Prostate gland (tissue), 2 donors: ENCODE measurements around the gene RIMBP2. TPM values are rescaled to one million over a fixed set of nuclear protein-coding genes. Genes with fewer than 3 reads are reported as not detected.

ENCODE experiments used
- DNase-seq: peaks from one replicate; pipeline ENCODE4 v3.0.0-alpha.2; 2019; ENCODE audit warnings: low spot score
- H3K27ac ChIP-seq, 2 donors: fragments of 200-600 bp; sonication (generic); 2 replicates each; pipeline ENCODE4 v1.5.1; 2017 to 2019
- H3K27me3 ChIP-seq: fragments of 200-600 bp; sonication (generic); replicated peaks from 2 replicates; pipeline ENCODE4 v1.5.1; 2019; ENCODE audit not compliant: insufficient read depth
- H3K36me3 ChIP-seq, 2 donors: fragments of 200-600 bp; sonication (generic); 1 replicate in 1 of 2; 2 replicates in 1 of 2; pipeline versions ENCODE4 v1.5.1 to v1.8.1; 2017 to 2019
- H3K4me1 ChIP-seq: fragments of 200-600 bp; sonication (generic); replicated peaks from 2 replicates; pipeline ENCODE4 v1.5.1; 2019
- H3K4me3 ChIP-seq, 2 donors: fragments of 200-600 bp; sonication (generic); 2 replicates each; pipeline ENCODE4 v1.5.1; 2017 to 2019
- H3K9me3 ChIP-seq: fragments of 200-600 bp; sonication (generic); 2 replicates; pipeline ENCODE4 v1.5.1; 2017
- POLR2A ChIP-seq: fragments of 450-650 bp; IDR thresholded peaks from one replicate; pipeline ENCODE4 v1.6.1; 2016; ENCODE audit warnings: antibody characterized with exemption, mild to moderate bottlenecking
- POLR2AphosphoS5 ChIP-seq: sonication (generic); formaldehyde crosslinking; IDR thresholded peaks from one replicate; pipeline ENCODE4 v1.6.1; 2017; ENCODE audit warnings: antibody characterized with exemption
- WGBS: methylation state at CpG from one replicate; pipeline ENCODE4 v1.1.5; 2018; 5-methylcytosine and 5-hydroxymethylcytosine counted together
- intact Hi-C: fragments of 100-400 bp; cut with DNase I; formaldehyde crosslinking; loops from one replicate; pipeline ENCODE4 v1.14.2; 2022
- total RNA-seq, 2 donors: library from RNA; depleted of rRNA; stranded (reverse); fragments of >200 nt; gene quantifications; one replicate each; pipeline ENCODE4 v1.1.0, GENCODE V29; 2016
- TF ChIP-seq, protein P1 (sequence below), 4 experiments: fragments of 200-600 bp in 2 of 4; fragments of 450-650 bp in 2 of 4; sonication (generic) in 2 of 4; IDR thresholded peaks; 1 replicate in 3 of 4; 2 replicates in 1 of 4; pipeline ENCODE4 v1.5.1; 2016 to 2019; ENCODE audit warnings: antibody characterized with exemption in 4 of 4, mild to moderate bottlenecking in 2 of 4, moderate library complexity in 2 of 4

Gene RIMBP2
- total RNA-seq, 2 donors from 2014 or later: 0.96 to 7.0 TPM

DNA sequence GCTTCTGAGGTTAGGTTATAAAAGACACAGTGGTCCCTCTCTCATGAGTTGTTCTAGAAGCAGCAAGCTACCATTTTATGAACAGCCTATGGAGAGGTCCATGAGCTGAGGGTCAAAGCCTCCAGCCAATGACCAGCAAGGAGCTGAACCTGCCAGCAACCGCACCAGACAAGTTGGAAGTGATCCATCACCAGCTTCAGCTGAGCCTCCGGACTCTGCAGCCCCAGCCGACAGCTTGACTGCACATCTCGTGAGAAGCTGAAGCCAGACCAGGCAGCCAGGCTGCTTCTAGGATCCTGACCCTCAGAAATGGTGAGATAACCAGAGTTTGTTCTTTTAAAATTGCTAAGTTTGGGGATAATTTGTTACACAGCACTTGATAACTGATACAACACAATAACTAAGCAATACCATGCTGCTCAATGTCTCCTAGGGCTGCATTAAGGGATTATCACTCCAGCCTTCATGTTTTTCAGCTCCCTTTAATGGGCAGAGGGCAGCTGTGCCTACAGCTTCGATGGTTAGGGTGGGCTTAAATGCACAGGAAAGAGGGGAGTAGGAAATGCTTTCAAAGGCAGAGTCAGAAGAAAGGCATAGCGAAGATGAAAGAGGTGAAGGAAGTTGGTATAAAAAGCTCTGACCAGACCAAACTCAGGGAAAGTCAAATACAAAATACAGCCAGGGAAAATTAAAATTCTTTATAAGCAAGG lies 149.5 kb downstream of the RIMBP2 start:
- 84% methylated on average over 6 of the region's 6 CpGs for WGBS
- Histone ChIP-seq H3K36me3 (no peaks in the 10 kb centered on the region), H3K4me3 (no peak overlapping the region), H3K27me3 (no peaks in the 10 kb centered on the region), H3K4me1 (no peaks in the 10 kb centered on the region), H3K9me3 (no peaks in the 10 kb centered on the region), H3K27ac (no peak overlapping the region)
- intact Hi-C loops: no loop called here
- TF ChIP-seq, protein P1, sequence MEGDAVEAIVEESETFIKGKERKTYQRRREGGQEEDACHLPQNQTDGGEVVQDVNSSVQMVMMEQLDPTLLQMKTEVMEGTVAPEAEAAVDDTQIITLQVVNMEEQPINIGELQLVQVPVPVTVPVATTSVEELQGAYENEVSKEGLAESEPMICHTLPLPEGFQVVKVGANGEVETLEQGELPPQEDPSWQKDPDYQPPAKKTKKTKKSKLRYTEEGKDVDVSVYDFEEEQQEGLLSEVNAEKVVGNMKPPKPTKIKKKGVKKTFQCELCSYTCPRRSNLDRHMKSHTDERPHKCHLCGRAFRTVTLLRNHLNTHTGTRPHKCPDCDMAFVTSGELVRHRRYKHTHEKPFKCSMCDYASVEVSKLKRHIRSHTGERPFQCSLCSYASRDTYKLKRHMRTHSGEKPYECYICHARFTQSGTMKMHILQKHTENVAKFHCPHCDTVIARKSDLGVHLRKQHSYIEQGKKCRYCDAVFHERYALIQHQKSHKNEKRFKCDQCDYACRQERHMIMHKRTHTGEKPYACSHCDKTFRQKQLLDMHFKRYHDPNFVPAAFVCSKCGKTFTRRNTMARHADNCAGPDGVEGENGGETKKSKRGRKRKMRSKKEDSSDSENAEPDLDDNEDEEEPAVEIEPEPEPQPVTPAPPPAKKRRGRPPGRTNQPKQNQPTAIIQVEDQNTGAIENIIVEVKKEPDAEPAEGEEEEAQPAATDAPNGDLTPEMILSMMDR (IDR thresholded peaks at IDR 0.05): no peak
- TF ChIP-seq POLR2AphosphoS5: no peak
- no peak for TF ChIP-seq POLR2A
- DNase-seq: no peak

DNA sequence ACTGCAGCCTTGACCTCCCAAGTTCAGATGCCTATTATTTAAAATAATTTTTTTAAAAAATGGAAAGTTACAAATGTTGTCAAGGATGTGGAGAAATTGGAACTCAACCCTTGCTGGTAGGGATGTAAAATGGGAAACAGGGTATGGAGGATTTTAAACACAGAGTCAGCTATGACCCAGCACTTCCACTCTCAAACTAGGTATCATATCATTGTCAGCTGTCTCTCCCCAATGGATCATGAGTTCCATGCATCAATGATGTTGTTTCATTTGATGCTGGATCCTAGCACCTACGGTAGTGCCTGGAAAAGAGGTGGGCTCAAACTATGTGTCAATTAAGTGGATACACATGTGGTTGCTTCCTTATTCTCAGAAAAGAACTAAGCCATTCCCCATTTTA lies 150.9 kb downstream of the RIMBP2 start:
- intact Hi-C loops: no loop called here
- H3K4me1 ChIP-seq: no peaks in the 10 kb centered on the region
- no peaks in the 10 kb centered on the region for H3K27me3 ChIP-seq
- no peak for DNase-seq
- 96% methylated on average over 1 of the region's 1 CpG for WGBS
- TF ChIP-seq, protein P1 (IDR thresholded peaks at IDR 0.05): no peak
- TF ChIP-seq POLR2A: no peak
- TF ChIP-seq POLR2AphosphoS5: no peak
- no peaks in the 10 kb centered on the region for H3K36me3 ChIP-seq
- no peak overlapping the region for H3K27ac ChIP-seq
- H3K9me3 ChIP-seq: no peaks in the 10 kb centered on the region
- no peak overlapping the region for H3K4me3 ChIP-seq

DNA sequence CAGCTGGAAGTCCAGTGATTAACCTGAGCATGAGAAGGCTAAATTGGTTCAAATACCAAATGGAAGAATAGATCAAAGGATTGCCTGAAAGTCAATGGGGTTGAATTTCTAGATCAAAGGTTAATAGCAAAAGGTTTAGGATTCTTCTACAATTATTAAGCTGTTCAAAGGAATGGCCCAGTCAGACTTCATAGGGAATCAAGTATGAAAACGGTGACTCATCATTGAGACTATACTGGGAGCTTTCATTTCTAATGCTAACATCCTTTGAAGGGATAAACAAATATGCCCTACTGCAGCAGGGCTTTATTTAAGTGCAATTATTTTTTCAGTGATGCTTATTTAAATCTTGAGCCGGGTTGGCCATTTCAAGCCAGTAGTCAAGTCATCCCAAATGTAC lies 152.8 kb downstream of the RIMBP2 start:
- Histone ChIP-seq H3K27ac (no peak overlapping the region), H3K36me3 (no peaks in the 10 kb centered on the region), H3K27me3 (no peaks in the 10 kb centered on the region), H3K4me3 (no peak overlapping the region), H3K9me3 (no peaks in the 10 kb centered on the region), H3K4me1 (no peaks in the 10 kb centered on the region)
- TF ChIP-seq POLR2AphosphoS5 (no peak), POLR2A (no peak)
- TF ChIP-seq, protein P1 (IDR thresholded peaks at IDR 0.05): no peak
- no peak for DNase-seq
- WGBS: 61% methylated on average over 2 of the region's 2 CpGs
- intact Hi-C loops: no loop called here

DNA sequence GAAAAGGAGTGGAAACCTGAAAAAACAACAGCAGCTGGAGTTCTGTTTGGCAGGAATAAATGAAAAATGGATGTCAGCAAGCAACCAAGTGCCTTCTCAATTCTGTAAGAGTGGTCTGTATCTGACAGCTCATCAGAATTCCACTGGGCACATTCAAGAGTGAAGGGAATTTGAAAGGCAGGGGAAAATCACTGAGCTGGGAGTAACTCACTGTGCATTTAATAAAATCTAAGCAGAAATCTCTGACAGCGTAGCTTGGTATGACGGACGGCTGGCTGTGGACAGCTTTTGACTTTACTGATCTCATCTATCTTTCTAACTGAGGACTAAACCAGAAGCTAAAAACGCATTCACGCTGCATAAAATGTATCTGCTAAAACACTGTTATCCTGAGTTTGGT lies 153.4 kb downstream of the RIMBP2 start:
- intact Hi-C loops: no loop called here
- Histone ChIP-seq H3K4me1 (no peaks in the 10 kb centered on the region), H3K9me3 (no peaks in the 10 kb centered on the region), H3K36me3 (no peaks in the 10 kb centered on the region), H3K27ac (no peak overlapping the region), H3K4me3 (no peak overlapping the region), H3K27me3 (no peaks in the 10 kb centered on the region)
- TF ChIP-seq POLR2A (no peak), POLR2AphosphoS5 (no peak)
- TF ChIP-seq, protein P1 (IDR thresholded peaks at IDR 0.05): no peak
- 65% methylated on average over 5 of the region's 5 CpGs for WGBS
- no peak for DNase-seq

DNA sequence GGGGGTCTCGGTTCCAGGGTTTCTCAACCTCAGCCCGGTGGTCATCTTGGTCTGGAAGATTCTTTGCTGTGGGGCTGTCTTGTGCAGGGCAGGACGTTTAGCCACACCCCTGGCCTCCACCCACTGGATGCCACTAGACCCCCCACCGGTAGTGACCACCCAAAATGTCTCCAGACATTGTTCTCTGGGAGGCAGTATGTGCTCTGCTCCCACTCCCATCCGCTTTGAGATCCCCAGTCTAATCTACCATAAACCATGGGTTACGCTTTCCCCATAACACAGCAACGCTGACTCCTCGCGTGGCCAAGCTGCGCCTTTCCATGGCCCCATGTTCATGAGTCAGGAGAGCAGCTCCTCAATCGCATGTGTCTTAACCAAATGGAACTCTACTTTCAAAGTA lies 155.8 kb downstream of the RIMBP2 start:
- intact Hi-C loops: no loop called here

More for the DNA sequence above, 155.8 kb downstream of the RIMBP2 start:
- Histone ChIP-seq H3K36me3 (no peaks in the 10 kb centered on the region), H3K27ac (no peak overlapping the region), H3K27me3 (no peaks in the 10 kb centered on the region), H3K9me3 (no peaks in the 10 kb centered on the region), H3K4me1 (no peaks in the 10 kb centered on the region), H3K4me3 (no peak overlapping the region)
- no peak for DNase-seq
- no peak for TF ChIP-seq POLR2A
- 85% methylated on average over 11 of the region's 11 CpGs for WGBS
